NCI-H1048 (cell line): Measurements from ENCODE around the gene MAGEB3.
"Not testable (repeated sequence)": the region's sequence is repeated elsewhere in the genome, so short reads cannot be mapped to it uniquely, and the experiment has no call there.

ENCODE experiments used
- DNase-seq: peaks from one replicate; lab custom pipeline; 2025; lab: John Stamatoyannopoulos, UW

Gene MAGEB3, protein sequence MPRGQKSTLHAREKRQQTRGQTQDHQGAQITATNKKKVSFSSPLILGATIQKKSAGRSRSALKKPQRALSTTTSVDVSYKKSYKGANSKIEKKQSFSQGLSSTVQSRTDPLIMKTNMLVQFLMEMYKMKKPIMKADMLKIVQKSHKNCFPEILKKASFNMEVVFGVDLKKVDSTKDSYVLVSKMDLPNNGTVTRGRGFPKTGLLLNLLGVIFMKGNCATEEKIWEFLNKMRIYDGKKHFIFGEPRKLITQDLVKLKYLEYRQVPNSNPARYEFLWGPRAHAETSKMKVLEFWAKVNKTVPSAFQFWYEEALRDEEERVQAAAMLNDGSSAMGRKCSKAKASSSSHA

DNA sequence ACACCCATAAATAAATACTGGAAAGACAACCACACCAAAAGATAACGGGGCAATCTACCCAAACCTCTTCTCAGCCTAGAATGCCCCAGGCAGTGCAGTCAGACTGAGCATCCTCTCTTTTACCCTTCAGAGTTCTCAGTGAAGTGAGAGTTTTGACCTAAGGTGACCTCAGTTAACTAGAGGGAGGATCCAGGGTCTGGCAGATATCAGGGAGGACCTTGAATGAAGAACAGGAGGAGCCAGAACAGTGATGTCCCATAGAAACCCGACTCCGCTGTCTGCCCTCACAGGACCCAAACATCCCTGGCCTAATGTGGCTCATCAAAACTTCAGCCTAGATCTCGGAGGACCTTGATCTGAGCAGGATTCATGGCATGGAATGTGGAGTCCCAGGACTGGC, at the start of gene MAGEB3:
Gene MAGEB3, plus strand, starts transcription at position 263 of the 400 bp plus-strand sequence. CDS start 5,268 bp downstream, outside the sequence.
- no peak for DNase-seq

DNA sequence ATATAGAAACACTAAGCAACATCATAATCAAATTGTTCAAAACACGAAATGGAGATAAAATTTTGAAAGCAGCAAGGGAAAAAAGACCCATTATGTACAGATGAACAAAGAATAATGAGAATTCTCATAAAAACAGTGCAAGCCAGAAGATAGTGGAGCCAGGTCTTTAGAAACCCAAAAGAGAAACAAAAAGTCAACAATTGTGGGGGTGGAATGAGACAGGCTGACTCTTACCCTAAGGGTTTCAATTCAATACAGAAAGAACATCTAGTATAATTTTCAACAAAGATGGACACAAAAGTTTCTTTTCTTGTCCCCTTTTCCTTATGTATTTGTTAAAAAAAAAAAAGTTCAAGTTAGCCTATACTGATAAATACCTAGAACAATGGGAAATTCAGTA, 49.1 kb upstream of the MAGEB3 start:
- DNase-seq, result no peak

DNA sequence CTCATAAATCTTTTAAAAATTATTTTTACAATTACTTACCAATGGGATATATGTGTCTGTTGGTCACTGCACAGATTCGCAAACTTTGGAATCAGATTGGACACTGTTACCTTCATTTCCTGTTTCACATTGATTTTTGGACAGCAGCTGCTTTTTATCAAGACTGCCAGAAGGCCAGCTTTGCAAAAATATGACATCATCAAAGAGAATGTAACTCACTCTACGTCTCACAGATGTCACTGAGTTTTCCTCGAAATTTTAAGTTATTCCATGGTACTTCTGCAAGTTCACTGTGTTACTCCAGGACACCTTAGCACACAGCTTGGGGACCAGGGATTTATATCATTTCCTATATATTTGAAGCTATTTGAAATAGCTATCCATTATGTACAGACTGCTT, 46.9 kb upstream of the MAGEB3 start:
- no peak for DNase-seq

DNA sequence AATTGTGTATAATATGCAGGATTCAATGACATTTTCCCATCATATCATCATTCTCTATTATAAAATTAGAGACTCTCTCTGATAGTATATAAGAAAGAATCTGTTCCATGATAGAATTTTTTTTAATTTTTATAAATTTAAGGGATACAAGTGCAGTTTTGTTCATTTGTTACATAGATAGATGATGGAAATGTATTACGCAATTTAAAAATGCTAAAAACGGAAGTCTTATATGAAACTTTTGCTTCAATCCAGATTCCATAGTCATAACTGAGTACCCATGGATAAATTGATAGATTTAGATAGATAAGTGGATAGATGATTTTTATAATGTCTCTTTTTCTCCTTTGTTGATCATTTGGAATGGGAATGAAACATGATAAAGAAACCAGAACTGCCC, 40.0 kb upstream of the MAGEB3 start:
- DNase-seq, result no peak

DNA sequence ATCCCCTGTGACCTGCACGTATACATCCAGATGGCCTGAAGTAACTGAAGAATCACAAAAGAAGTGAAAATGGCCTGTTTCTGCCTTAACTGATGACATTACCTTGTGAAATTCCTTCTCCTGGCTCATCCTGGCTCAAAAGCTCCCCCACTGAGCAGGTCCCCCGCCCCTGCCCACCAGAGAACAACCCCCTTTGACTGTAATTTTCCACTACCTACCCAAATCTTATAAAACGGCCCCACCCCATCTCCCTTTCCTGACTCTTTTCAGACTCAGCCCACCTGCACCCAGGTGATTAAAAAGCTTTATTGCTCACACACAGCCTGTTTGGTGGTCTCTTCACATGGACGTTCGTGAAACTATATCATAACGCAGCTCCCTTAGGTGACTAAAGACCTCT, 36.5 kb upstream of the MAGEB3 start:
- not testable (repeated sequence) for DNase-seq

DNA sequence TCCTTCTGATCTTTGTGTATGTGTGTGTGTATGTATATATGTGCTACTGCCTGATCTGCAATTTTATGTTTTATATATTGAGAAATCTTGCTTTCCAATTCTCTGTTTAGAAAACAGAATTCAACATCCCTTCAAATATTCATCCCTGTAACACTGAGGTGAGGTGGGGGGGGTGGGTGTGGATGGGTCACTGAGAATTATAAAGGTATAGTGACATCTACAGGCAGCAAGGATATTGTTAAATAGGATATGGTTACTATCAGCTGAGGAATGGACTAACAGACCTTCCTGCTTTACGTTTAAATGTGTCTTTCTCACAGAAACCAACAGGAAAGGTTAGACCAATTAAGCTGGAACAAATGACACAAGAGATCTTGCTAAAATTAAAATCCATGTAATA, 34.1 kb upstream of the MAGEB3 start:
- DNase-seq, result no peak

DNA sequence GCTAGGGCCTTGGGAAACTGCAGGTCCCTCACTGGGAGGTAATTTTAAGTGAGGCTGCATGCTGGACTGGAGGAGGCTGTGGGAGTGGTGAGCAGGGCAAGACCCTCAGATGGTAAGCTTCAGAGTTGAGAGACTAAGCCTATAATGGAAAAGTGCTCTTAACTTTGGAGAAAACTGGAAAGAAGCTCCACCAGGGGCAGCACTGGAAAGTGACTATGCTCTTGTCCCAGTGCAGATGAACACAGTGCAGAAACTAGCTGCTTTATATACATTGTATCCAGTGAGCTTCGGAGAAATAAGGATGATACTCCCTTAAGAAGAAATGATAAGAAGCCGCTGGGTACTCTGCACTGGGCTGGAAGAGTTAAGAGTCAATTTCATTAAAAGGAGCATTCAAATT, 18.3 kb upstream of the MAGEB3 start:
- no peak for DNase-seq

DNA sequence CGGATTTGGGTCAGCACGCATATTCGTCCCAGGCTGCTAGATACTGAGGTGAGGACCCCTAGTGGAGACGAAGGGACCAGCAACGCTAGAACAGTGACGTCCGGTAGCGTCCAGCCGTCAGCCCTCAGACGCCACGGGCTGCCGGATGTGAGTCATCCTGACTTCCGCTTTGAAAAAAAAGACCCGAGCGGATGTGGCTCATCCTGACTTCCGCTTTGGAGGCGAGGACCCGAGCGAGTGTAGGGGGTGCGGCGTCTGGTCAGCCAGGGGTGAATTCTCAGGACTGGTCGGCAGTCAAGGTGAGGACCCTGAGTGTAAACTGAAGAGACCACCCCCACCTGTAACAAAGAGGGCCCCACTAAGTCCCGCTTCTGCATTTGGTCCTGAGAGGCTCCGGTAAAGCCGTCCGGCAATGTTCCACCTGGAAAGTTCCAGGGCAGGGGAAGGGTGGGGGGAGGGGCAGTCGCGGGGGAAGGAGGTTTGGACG, 15.1 kb upstream of the MAGEB3 start, which contains the start of gene MAGEB2:
Gene MAGEB2, plus strand, starts transcription at position 207 of the 487 bp plus-strand sequence. CDS start 3,018 bp downstream, outside the sequence.
- DNase-seq, result no peak

DNA sequence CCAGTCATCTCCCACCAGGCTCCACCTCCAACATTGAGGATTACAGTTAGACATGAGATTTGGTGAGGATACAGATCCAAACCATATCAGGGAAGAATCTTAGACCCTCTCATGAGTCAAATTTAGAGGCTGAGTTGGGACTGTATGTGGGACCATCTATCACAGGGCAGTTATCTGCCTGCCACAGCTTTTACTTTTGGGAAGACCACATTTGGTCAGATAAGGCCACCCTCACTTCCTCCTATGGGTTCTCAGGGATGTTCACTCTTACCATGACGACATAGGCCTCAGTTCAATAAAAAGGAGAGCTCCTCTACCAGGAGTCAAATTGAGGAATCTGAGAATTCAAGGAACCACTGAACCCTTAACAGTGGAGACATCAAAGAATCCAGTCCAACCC, 13.0 kb upstream of the MAGEB3 start:
- DNase-seq, result no peak

DNA sequence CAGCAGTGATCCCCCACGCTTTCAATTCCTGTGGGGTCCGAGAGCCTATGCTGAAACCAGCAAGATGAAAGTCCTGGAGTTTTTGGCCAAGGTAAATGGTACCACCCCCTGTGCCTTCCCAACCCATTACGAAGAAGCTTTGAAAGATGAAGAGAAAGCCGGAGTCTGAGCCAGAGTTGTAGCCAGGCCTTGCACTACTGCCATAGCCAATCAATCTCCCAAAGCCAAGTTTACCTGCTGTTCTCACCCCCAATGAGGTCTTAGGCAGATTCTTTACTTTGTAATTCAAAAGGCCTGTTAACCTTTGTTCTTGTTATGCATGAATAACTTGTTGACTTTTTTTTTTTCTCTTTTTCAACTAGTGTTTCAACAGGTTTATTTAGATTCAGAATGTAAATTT, 11.1 kb upstream of the MAGEB3 start:
- no peak for DNase-seq

DNA sequence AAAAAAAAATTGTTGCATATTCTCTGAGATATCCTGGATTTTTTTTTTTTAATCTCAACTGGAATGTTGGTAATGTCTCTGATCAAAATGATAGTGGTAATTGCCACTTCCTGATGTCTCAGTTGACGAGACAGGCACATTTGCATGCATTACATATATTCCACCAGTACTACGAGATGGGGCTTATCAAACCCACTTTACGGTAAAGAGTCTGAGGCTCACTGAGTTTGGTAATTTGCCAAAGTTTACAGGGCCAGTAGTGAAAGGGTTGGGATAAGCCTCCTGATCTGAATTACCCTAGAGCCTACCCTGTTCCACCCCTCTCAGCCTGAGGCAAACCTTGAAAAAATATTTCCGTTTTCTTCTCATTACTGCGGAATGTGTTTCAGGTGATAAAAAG, 9.8 kb upstream of the MAGEB3 start:
- no peak for DNase-seq

DNA sequence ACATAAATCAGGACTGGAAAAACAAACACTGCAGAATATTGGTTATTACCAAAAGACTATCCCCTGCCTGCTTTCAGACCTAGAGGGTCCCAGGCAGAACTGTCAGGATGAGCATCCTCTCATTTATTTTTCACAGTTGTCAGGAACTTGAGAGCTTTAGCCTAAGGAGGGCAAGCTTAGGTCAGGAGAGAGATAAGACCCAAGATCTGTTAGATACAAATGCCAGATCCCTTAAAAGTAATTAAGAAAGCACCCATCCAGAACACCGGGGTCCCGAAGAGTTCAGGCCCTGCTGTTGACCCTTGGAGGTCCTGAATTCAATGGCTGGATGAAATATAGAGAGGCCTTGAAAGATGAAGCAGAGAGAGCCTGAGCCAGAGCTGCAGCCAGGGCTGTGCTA, 5.9 kb upstream of the MAGEB3 start:
- DNase-seq, result no peak

DNA sequence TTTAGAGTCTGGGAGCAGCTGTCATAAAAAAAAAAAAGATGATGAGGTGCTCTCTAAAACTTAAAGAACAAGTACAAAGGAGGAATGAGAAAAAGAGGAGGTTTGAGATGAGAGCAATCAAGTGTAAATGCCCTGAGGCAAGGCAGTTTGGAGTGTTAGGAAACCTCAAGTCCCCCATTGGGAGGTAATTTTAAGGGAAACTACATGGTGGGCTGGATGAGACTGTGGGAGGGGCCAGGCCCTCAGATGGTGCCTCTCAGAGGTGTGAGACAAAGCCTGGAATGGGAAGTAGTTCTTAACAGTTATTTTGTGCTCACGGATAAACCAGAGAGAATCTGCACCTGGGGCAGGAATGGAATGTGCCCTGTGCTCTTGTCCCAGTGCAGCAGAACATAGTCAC, 1.9 kb upstream of the MAGEB3 start:
- no peak for DNase-seq

DNA sequence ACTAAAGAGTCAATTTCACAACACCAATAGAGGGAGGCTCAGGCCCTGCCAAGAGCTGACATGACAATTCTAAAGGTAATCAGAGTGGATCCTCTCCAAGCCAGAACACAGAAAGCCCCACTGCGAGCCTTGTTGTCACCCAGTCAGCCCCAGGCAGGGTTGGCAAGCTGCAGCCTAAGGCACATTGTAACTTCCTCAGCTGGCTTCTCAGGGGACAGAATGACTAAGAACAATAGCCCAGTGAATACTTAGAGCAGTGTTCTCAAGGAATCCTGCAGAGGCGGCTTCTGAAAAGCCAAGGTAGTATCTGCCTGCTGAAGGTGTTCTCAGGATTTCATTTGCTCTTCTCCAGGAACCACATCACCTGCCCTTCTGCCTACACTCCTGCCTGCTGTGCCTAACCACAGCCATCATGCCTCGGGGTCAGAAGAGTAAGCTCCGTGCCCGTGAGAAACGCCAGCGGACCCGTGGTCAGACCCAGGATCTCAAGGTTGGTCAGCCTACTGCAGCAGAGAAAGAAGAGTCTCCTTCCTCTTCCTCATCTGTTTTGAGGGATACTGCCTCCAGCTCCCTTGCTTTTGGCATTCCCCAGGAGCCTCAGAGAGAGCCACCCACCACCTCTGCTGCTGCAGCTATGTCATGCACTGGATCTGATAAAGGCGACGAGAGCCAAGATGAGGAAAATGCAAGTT, 11.4 kb downstream of the MAGEB3 start, which contains the start of gene MAGEB4:
Gene MAGEB4, plus strand, starts transcription at position 277 of the 692 bp plus-strand sequence. Its CDS starts 136 bp downstream, at position 413.
- no peak for DNase-seq

DNA sequence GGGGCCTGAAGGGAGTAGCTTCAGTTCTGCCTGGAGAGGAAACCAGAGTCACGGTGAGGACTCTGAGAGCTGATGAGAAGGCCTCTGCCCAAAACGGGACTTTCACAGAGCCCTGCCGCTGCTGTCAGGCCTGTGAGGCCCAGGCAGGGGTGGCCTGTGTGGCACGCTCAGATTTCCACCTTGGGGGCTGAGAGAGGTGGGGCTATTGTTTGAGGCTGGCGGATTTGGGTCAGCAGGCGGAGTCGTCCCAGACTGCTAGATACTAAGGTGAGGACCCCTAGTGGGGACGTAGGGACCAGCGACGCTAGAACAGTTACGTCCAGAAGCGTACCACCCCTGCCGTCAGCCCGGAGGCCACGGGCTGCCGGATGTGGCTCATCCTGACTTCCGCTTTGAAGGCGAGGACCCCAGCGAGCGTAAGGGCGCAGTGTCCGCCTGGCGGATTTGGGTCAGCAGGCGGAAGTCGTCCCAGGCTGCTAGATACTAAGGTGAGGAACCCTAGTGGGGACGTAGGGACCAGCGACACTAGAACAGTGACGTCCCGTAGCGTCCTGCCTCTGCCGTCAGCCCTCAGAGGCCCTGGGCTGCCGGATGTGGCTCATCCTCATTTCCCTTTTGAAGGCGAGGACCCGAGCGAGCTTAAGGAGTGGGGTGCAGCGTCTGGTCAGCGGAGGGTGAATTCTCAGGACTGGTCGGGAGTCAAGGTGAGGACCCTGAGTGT, 16.5 kb downstream of the MAGEB3 start, which contains the start of gene MAGEB1:
Gene MAGEB1, plus strand, starts transcription at position 378 of the 721 bp plus-strand sequence. CDS start 3,348 bp downstream, outside the sequence.
- no peak for DNase-seq

DNA sequence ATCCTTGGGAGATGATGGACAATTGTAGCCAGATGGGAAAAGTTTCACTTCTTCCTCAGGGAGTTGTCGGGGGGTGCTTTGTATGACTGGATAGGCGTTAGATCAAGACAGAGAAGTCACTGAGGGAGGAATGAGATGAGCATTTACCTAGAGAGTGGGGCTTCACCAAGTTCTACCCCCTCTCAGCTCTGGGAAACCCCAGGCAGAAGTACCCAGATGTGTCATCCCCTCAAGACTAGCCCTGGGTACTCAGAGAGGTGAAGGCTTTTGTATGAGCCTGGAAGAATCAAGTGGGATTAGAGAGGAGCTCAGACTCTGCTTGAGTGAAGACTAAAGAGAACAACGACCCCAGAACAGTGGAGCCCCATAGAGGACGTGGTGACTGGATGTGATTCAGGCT, 18.4 kb downstream of the MAGEB3 start:
- DNase-seq, result no peak

DNA sequence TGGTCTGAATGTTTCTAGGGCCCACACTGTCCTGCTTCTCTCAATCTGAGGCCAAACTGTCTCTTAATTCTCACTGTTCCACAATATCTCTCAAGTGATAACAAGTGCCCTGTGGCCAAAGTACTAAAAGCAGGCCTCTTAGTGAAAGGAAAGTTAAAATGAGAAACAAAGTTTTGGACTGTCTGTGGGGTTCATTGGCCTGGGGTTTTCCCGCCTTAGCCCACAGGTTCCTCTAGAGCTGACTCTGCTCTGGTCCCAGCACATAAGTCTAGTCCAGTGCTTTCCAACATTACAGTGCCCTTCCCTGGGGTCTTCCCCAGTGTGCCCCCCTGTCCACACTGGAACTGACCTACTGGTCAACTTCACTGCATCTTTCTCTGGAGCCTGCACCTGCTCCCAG, 22.8 kb downstream of the MAGEB3 start:
- no peak for DNase-seq

DNA sequence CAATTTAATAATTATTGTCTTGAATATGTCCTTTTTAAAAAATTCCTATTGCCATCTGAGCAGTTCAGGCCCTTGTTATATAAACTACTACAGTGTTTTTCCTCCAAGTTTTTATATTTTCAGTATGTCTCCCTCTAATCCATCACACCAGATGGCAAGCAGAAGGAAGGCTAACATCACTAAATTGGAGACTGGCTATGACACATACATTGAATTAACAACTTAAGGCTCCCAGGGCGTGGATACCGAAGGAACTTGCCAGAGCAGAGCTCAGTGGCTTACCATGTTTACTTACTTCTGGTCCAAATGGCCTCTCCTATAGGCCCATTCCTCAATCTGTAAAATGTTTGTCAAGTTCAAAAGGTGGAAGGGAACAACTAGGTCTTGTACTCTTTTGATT, 29.5 kb downstream of the MAGEB3 start:
- DNase-seq, result no peak

DNA sequence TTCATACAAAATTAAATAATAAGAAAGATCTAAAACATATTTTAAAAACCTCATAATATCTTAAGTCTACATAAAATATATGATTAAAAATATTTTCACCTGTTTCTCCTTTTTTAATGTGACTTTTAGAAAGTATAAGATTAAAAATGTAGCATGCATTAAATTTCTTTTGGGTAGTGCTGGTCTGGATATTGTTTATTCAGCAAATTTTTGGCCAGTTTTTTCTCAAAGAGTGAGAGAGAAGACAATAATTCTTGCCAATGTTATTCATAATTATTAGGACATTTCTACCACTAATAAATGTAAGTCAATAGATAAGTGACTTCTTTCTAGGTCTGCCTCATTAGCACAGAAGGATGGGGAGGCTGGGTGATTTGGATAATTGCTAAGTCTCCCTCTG, 30.6 kb downstream of the MAGEB3 start:
- DNase-seq, result no peak

DNA sequence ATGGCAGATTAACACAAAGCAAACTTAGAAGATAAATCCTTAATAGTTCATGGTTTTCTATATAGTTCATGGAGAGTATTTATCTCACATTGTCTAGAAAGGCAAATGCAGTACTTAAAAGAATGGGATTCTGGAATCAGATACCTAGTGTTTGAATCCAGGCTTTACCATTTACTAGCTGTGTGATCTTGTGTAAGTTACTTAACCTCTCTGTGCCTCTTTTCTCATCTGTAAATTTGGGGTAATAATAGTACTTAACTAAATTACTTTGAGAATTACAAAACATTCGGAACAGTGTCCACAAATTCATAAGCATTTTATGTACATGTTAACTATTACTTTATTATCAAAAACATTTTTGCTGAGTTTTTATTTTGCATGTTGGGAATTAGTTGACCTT, 32.3 kb downstream of the MAGEB3 start:
- DNase-seq, result no peak

DNA sequence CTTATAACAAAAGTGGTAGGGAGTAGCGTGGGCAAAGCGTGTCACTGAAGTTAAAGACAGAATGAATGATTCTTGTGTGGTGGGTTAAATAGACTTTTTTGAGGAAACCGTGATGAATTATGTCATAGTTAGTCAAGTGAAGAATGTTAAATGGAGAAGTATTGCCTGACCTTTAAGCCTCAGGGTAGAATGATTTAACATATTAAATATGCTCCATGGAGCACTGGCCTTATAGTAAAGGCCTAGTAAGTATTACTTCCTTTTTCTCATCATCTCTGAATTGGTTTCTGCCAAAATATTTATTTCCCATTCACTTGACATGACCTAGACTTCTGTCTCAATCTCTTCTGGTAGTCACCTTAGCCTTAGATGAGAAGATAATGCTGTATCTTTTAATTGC, 40.2 kb downstream of the MAGEB3 start:
- DNase-seq, result no peak

DNA sequence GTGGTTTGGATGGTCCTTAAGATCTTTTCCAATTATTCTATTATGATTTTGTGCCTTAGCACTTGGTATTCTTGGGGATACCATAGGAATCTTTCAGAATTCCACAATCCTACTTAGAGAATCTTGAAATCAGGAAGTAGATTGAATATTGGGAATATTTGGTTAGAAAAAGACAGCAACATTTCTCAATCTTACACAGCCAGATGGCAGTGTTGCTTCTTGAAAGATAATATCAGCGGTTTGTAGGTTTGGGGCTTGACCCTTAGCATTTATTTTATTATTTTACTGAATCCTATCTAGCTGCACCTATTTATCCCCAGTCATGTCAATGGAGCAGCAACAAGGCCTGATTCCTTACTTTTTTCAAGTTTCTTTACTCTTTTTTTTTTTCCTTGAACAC, 45.0 kb downstream of the MAGEB3 start:
- no peak for DNase-seq
